Measurements from ENCODE around the gene LRP8.

DNA sequence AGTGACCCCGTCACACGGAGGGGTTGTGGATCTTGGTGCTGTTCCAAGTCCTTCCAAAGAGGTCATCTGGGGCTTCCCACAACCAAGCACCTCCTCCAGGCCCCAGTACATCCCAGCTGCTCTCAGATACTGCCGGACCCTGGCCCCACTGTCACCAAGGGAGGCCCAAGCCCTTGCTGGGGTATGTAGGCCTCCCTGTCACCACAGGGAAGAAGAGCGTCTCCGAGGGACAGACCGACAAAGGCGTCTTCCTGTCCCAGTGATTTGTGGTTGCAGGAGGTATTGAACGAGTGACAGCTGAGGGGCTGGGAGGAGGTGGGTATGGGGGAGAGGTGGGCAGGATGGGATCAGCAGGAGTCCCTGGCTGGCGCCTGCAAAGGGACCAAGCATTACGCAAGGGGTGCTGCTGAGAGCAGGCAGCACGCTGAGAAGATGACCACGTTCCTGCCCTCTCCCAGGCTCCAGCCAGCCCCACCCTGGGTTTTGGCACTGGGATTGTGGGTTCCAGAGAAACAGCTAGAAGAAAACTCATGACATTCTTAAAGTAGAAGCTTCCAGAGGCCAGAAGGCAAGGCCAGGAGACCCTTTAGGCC is 29.7 kb downstream of the LRP8 start:
- no peak for TF ChIP-seq POLR2A (IDR thresholded peaks at IDR 0.05; ENCODE audit: low read depth, low read length)
- TF ChIP-seq, protein P1, sequence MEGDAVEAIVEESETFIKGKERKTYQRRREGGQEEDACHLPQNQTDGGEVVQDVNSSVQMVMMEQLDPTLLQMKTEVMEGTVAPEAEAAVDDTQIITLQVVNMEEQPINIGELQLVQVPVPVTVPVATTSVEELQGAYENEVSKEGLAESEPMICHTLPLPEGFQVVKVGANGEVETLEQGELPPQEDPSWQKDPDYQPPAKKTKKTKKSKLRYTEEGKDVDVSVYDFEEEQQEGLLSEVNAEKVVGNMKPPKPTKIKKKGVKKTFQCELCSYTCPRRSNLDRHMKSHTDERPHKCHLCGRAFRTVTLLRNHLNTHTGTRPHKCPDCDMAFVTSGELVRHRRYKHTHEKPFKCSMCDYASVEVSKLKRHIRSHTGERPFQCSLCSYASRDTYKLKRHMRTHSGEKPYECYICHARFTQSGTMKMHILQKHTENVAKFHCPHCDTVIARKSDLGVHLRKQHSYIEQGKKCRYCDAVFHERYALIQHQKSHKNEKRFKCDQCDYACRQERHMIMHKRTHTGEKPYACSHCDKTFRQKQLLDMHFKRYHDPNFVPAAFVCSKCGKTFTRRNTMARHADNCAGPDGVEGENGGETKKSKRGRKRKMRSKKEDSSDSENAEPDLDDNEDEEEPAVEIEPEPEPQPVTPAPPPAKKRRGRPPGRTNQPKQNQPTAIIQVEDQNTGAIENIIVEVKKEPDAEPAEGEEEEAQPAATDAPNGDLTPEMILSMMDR (conservative IDR thresholded peaks at IDR 0.05; ENCODE audit: low read depth, low read length): no peak
- no peak for TF ChIP-seq RFX5 (IDR thresholded peaks at IDR 0.05; ENCODE audit: low read depth, low read length)
- TF ChIP-seq, protein P2, sequence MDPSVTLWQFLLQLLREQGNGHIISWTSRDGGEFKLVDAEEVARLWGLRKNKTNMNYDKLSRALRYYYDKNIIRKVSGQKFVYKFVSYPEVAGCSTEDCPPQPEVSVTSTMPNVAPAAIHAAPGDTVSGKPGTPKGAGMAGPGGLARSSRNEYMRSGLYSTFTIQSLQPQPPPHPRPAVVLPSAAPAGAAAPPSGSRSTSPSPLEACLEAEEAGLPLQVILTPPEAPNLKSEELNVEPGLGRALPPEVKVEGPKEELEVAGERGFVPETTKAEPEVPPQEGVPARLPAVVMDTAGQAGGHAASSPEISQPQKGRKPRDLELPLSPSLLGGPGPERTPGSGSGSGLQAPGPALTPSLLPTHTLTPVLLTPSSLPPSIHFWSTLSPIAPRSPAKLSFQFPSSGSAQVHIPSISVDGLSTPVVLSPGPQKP (IDR thresholded peaks at IDR 0.05; ENCODE audit: borderline replicate concordance, low read depth, low read length): no peak
- TF ChIP-seq SMC3 (IDR thresholded peaks at IDR 0.05; ENCODE audit: low read depth, low read length): no peak
- TF ChIP-seq CHD1 (IDR thresholded peaks at IDR 0.05; ENCODE audit: low read depth, low read length): no peak
- TF ChIP-seq NFE2L2 (IDR thresholded peaks at IDR 0.05; ENCODE audit: low read depth, low read length): no peak
- no peak for TF ChIP-seq RCOR1 (IDR thresholded peaks at IDR 0.05; ENCODE audit: insufficient replicate concordance, low read length)
- no peak for TF ChIP-seq MAFK (IDR thresholded peaks at IDR 0.05; ENCODE audit: low read depth, low read length)
- TF ChIP-seq BHLHE40 (IDR thresholded peaks at IDR 0.05; ENCODE audit: low read depth, low read length): no peak
- TF ChIP-seq CEBPB (IDR thresholded peaks at IDR 0.05; ENCODE audit: low read depth, low read length): no peak; the same call in 1 of the 2 replicates
- TF ChIP-seq FOS (IDR thresholded peaks at IDR 0.05; ENCODE audit: low read depth, low read length): no peak
- no peak for TF ChIP-seq MAZ (IDR thresholded peaks at IDR 0.05; ENCODE audit: borderline replicate concordance, low read depth, low read length)
- no peak for TF ChIP-seq RAD21 (IDR thresholded peaks at IDR 0.05; ENCODE audit: low read length)

Measured in IMR-90 (cell line).